ENCODE data around the gene UCKL1.
A peak's percentile ranks its signal among the peaks of the same experiment; 100 is the strongest.

The UCKL1 gene

DNA sequence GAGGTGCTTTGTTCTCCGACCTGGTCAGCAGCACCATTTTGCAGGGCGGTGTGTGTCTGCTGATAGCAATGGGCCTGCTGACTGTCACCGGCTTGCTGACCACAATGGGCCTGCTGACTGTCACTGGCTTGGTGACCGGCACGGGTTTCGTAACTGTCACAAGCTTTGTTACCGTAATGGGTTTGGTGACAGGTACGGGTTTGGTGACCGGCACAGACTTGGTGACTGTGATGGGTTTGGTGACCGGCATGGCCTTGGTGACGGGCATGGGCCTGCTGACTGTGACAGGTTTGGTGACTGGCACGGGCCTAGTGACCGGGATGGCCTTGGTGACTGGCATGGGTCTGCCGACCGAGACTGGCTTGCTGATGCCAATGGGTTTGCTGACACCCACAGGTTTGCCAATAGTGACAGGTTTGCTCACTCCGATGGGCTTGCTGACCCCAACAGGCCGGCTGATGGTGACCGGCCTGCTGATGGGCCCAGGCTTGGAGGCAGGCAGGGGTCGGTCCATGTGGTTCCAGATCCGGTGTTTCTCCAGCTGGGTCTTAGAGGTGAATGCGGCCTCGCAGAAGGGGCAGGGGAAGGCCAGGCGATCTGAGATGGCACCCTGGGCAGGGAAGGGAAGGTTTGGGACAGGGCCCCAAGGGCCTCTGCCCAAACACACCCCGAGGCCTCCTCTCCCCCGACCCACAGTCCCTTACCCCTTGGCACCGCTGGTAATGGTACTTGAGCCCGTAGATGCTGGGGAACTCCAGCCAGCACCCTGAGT, 10.1 kb upstream of the UCKL1 start:
- Histone ChIP-seq H2AFZ (ENCODE audit: low read depth, low read length) (no peak overlapping the region), H3K23ac (ENCODE audit: low read length in 2 of 2) (no peak overlapping the region), H3K14ac (ENCODE audit: low read length in 2 of 2) (no peak overlapping the region), H3K9me3 (ENCODE audit: control insufficient read depth, low read length) (no peaks in the 10 kb centered on the region), H3K4me2 (ENCODE audit: low read length, poor library complexity, severe bottlenecking) (no peak overlapping the region), H3K27me3 (ENCODE audit: control insufficient read depth in 1 of 2, insufficient read depth in 1 of 2, low read length in 2 of 2) (no peaks in the 10 kb centered on the region), H3K9ac (ENCODE audit: low read length) (no peak overlapping the region), H3K36me3 (ENCODE audit: control insufficient read depth in 1 of 2, insufficient read depth in 2 of 2, low read depth in 1 of 2, low read length in 2 of 2) (peaks cover 50 to 64% of the 10 kb centered on the region in 2 experiments), H2BK15ac (ENCODE audit: low read depth, poor library complexity, severe bottlenecking) (no peak overlapping the region), H4K8ac (ENCODE audit: low read length) (no peak overlapping the region), H3K27ac (ENCODE audit: low read length, poor library complexity, severe bottlenecking) (no peak overlapping the region), H2AK5ac (ENCODE audit: low read length, severe bottlenecking) (no peak overlapping the region), H3K18ac (ENCODE audit: low read depth in 1 of 2, low read length in 2 of 2) (no peak overlapping the region), H3K4me3 (ENCODE audit: insufficient read depth in 1 of 2, low read depth in 1 of 2, low read length in 2 of 2) (peak overlapping the region in 1 of 2 experiments; percentile 22), H3K4me1 (ENCODE audit: control insufficient read depth, insufficient read depth, low read depth, low read length) (peaks cover 19% of the 10 kb centered on the region), H2BK5ac (ENCODE audit: low read depth, low read length, poor library complexity, severe bottlenecking) (no peak overlapping the region), H3K79me1 (replicated peaks; ENCODE audit: low read length, poor library complexity, severe bottlenecking) (peaks cover 30% of the 10 kb centered on the region), H4K91ac (ENCODE audit: low read length) (no peak overlapping the region), H2BK120ac (ENCODE audit: low read depth, low read length) (no peak overlapping the region), H2BK12ac (ENCODE audit: low read length in 2 of 2) (no peak overlapping the region), H3K4ac (ENCODE audit: low read depth in 1 of 2, low read length in 2 of 2) (no peak overlapping the region)
- 98% methylated on average over 26 of the region's 27 CpGs for WGBS
- no peak for DNase-seq

DNA sequence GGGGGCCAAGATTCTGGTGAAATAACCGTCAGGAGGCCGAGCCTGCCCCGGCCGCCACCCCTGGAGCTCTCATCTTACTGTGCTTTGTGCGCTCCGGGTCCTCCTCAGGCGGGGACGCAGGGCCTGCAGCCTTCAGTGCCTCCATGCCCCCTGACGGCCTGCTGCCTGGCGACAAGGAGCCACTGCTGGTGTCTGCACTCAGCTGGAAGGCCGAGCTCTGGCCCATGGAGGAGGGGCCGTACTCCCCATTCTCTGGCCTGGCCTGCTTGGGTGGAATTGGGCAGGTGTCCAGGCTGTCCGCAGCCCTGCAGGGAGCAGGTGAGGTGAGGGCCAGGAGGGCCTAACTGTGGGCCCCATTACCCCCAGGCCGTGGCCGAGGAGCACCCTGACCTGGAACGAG, 8.2 kb upstream of the UCKL1 start:
- 97% methylated on average over 12 of the region's 16 CpGs for WGBS
- no peak overlapping the region for H2AFZ ChIP-seq (ENCODE audit: low read depth, low read length)
- H3K4ac ChIP-seq (ENCODE audit: low read depth in 1 of 2, low read length in 2 of 2), result no peak overlapping the region
- H3K4me3 ChIP-seq (ENCODE audit: insufficient read depth in 1 of 2, low read depth in 1 of 2, low read length in 2 of 2), result no peak overlapping the region
- no peak overlapping the region for H3K18ac ChIP-seq (ENCODE audit: low read depth in 1 of 2, low read length in 2 of 2)
- H2BK15ac ChIP-seq (ENCODE audit: low read depth, poor library complexity, severe bottlenecking), result no peak overlapping the region
- H3K27ac ChIP-seq (ENCODE audit: low read length, poor library complexity, severe bottlenecking), result no peak overlapping the region
- H4K91ac ChIP-seq (ENCODE audit: low read length), result no peak overlapping the region
- no peaks in the 10 kb centered on the region for H3K9me3 ChIP-seq (ENCODE audit: control insufficient read depth, low read length)
- no peak overlapping the region for H2BK120ac ChIP-seq (ENCODE audit: low read depth, low read length)
- no peak overlapping the region for H2AK5ac ChIP-seq (ENCODE audit: low read length, severe bottlenecking)
- H4K8ac ChIP-seq (ENCODE audit: low read length), result no peak overlapping the region
- H3K79me1 ChIP-seq (replicated peaks; ENCODE audit: low read length, poor library complexity, severe bottlenecking), result peaks cover 32% of the 10 kb centered on the region
- H3K23ac ChIP-seq (ENCODE audit: low read length in 2 of 2), result no peak overlapping the region
- no peak overlapping the region for H3K4me2 ChIP-seq (ENCODE audit: low read length, poor library complexity, severe bottlenecking)
- H3K14ac ChIP-seq (ENCODE audit: low read length in 2 of 2), result no peak overlapping the region
- peaks cover 14% of the 10 kb centered on the region for H3K4me1 ChIP-seq (ENCODE audit: control insufficient read depth, insufficient read depth, low read depth, low read length)
- no peak overlapping the region for H3K9ac ChIP-seq (ENCODE audit: low read length)
- H3K27me3 ChIP-seq (ENCODE audit: control insufficient read depth in 1 of 2, insufficient read depth in 1 of 2, low read length in 2 of 2), result no peaks in the 10 kb centered on the region
- peaks cover 59 to 83% of the 10 kb centered on the region in 2 experiments for H3K36me3 ChIP-seq (ENCODE audit: control insufficient read depth in 1 of 2, insufficient read depth in 2 of 2, low read depth in 1 of 2, low read length in 2 of 2)
- no peak overlapping the region for H2BK12ac ChIP-seq (ENCODE audit: low read length in 2 of 2)
- no peak for DNase-seq
- H2BK5ac ChIP-seq (ENCODE audit: low read depth, low read length, poor library complexity, severe bottlenecking), result no peak overlapping the region

DNA sequence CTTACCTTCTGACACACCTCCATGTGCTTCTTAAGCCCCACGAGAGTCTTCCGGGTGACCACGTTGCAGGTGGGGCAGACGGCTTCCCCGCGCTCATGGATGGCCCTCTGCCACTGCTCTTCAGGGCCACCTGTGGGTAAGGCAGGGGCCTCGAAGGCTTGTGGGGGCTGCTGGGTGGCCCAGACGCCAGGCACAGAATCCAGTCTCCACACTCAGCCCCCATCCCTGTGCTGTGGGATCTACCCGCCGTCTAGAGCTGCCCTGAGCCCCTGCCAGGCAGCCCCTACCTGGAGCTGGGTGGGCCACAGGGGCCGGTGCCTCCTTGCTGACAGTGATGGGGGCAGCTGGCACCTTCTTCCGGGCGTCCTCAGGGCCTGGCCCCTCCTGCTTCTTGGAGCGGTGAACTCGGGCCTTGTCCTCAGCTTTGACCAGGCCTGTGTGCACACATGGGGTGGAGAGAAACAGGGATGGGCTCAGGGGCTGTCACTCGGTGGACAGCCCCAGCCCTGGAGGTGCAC, 7.6 kb upstream of the UCKL1 start:
- no peak overlapping the region for H3K4me3 ChIP-seq (ENCODE audit: insufficient read depth in 1 of 2, low read depth in 1 of 2, low read length in 2 of 2)
- H3K18ac ChIP-seq (ENCODE audit: low read depth in 1 of 2, low read length in 2 of 2), result no peak overlapping the region
- no peak overlapping the region for H4K8ac ChIP-seq (ENCODE audit: low read length)
- no peaks in the 10 kb centered on the region for H3K27me3 ChIP-seq (ENCODE audit: control insufficient read depth in 1 of 2, insufficient read depth in 1 of 2, low read length in 2 of 2)
- no peak overlapping the region for H3K4me2 ChIP-seq (ENCODE audit: low read length, poor library complexity, severe bottlenecking)
- H3K79me1 ChIP-seq (replicated peaks; ENCODE audit: low read length, poor library complexity, severe bottlenecking), result peaks cover 31% of the 10 kb centered on the region
- H3K9ac ChIP-seq (ENCODE audit: low read length), result no peak overlapping the region
- no peak overlapping the region for H4K91ac ChIP-seq (ENCODE audit: low read length)
- H3K23ac ChIP-seq (ENCODE audit: low read length in 2 of 2), result no peak overlapping the region
- no peak overlapping the region for H2AK5ac ChIP-seq (ENCODE audit: low read length, severe bottlenecking)
- no peak overlapping the region for H3K4ac ChIP-seq (ENCODE audit: low read depth in 1 of 2, low read length in 2 of 2)
- H3K4me1 ChIP-seq (ENCODE audit: control insufficient read depth, insufficient read depth, low read depth, low read length), result peaks cover 16% of the 10 kb centered on the region
- H3K9me3 ChIP-seq (ENCODE audit: control insufficient read depth, low read length), result no peaks in the 10 kb centered on the region
- peaks cover 65 to 88% of the 10 kb centered on the region in 2 experiments for H3K36me3 ChIP-seq (ENCODE audit: control insufficient read depth in 1 of 2, insufficient read depth in 2 of 2, low read depth in 1 of 2, low read length in 2 of 2)
- no peak overlapping the region for H3K27ac ChIP-seq (ENCODE audit: low read length, poor library complexity, severe bottlenecking)
- no peak overlapping the region for H2BK120ac ChIP-seq (ENCODE audit: low read depth, low read length)
- no peak overlapping the region for H2BK5ac ChIP-seq (ENCODE audit: low read depth, low read length, poor library complexity, severe bottlenecking)
- no peak overlapping the region for H2BK15ac ChIP-seq (ENCODE audit: low read depth, poor library complexity, severe bottlenecking)
- H2BK12ac ChIP-seq (ENCODE audit: low read length in 2 of 2), result no peak overlapping the region
- no peak overlapping the region for H3K14ac ChIP-seq (ENCODE audit: low read length in 2 of 2)
- DNase-seq, result no peak
- H2AFZ ChIP-seq (ENCODE audit: low read depth, low read length), result no peak overlapping the region
- 96% methylated on average over 16 of the region's 16 CpGs for WGBS

DNA sequence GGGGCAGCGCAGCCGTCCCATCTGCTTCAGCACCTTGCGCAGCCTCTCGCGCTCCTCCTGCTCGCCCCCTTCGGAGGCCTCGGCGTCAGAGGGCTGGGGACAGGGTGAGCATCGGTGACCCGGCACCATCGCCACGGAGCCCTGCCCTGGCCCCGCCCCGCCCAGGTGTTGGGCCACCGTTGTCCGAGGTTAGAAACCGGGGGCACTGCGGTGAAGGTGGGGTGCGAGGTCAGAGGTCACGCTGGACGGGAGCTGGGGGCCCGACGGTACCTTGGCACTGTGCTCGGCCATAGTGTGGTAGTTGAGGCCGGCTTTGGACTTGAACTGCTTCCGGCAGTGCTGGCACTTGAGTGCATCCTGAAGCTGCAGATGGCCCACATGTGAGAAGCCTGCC, 7.1 kb upstream of the UCKL1 start:
- no peak overlapping the region for H3K14ac ChIP-seq (ENCODE audit: low read length in 2 of 2)
- H3K18ac ChIP-seq (ENCODE audit: low read depth in 1 of 2, low read length in 2 of 2), result no peak overlapping the region
- no peak overlapping the region for H2BK120ac ChIP-seq (ENCODE audit: low read depth, low read length)
- H2BK5ac ChIP-seq (ENCODE audit: low read depth, low read length, poor library complexity, severe bottlenecking), result no peak overlapping the region
- peaks cover 69 to 88% of the 10 kb centered on the region in 2 experiments for H3K36me3 ChIP-seq (ENCODE audit: control insufficient read depth in 1 of 2, insufficient read depth in 2 of 2, low read depth in 1 of 2, low read length in 2 of 2)
- no peaks in the 10 kb centered on the region for H3K27me3 ChIP-seq (ENCODE audit: control insufficient read depth in 1 of 2, insufficient read depth in 1 of 2, low read length in 2 of 2)
- 96% methylated on average over 27 of the region's 27 CpGs for WGBS
- no peak overlapping the region for H2AK5ac ChIP-seq (ENCODE audit: low read length, severe bottlenecking)
- no peak overlapping the region for H3K4me2 ChIP-seq (ENCODE audit: low read length, poor library complexity, severe bottlenecking)
- H3K9ac ChIP-seq (ENCODE audit: low read length), result no peak overlapping the region
- H3K27ac ChIP-seq (ENCODE audit: low read length, poor library complexity, severe bottlenecking), result no peak overlapping the region
- H3K4me3 ChIP-seq (ENCODE audit: insufficient read depth in 1 of 2, low read depth in 1 of 2, low read length in 2 of 2), result no peak overlapping the region
- no peak overlapping the region for H3K4ac ChIP-seq (ENCODE audit: low read depth in 1 of 2, low read length in 2 of 2)
- no peak overlapping the region for H2BK15ac ChIP-seq (ENCODE audit: low read depth, poor library complexity, severe bottlenecking)
- H3K79me1 ChIP-seq (replicated peaks; ENCODE audit: low read length, poor library complexity, severe bottlenecking), result peaks cover 28% of the 10 kb centered on the region
- H3K9me3 ChIP-seq (ENCODE audit: control insufficient read depth, low read length), result no peaks in the 10 kb centered on the region
- H4K91ac ChIP-seq (ENCODE audit: low read length), result no peak overlapping the region
- peaks cover 15% of the 10 kb centered on the region for H3K4me1 ChIP-seq (ENCODE audit: control insufficient read depth, insufficient read depth, low read depth, low read length)
- no peak overlapping the region for H2AFZ ChIP-seq (ENCODE audit: low read depth, low read length)
- no peak for DNase-seq
- no peak overlapping the region for H3K23ac ChIP-seq (ENCODE audit: low read length in 2 of 2)
- H4K8ac ChIP-seq (ENCODE audit: low read length), result no peak overlapping the region
- H2BK12ac ChIP-seq (ENCODE audit: low read length in 2 of 2), result no peak overlapping the region

All from mesenchymal stem cell (in vitro differentiated cells and primary cell).